HepG2 (cell line): ENCODE data around the gene PTPA. TPM values are rescaled to one million over a fixed set of nuclear protein-coding genes. Genes with fewer than 3 reads are reported as not detected.

Experiments used
- NCOA2 ChIP-seq: sonication (generic); formaldehyde crosslinking; IDR thresholded peaks from 2 replicates; pipeline ENCODE4 v1.8.0; 2022; ENCODE audit warnings: inconsistent platforms
- polyA plus RNA-seq, 8 experiments: library from polyadenylated mRNA; depleted of rRNA in 3 of 8; stranded (reverse) in 7 of 8; unstranded in 1 of 8; fragments of >200 nt; fragmentation: Illumina TruSeq in 4 of 8; extraction: Trizol in 4 of 8; gene quantifications; 2 replicates each; pipeline versions ENCODE4 v1.2.1 to v1.2.3, GENCODE V29; 2011 to 2016; ENCODE audit warnings: low read depth in 4 of 8, missing spikeins in 1 of 8, mixed read lengths in 1 of 8; ENCODE audit not compliant: insufficient read depth in 1 of 8
- total RNA-seq, 5 experiments: library from RNA; depleted of rRNA; stranded (reverse); fragments of >200 nt; fragmentation: Illumina TruSeq; extraction: Trizol; gene quantifications; 2 replicates each; pipeline ENCODE4 v1.2.3, GENCODE V29; 2016; ENCODE audit warnings: low read depth in 1 of 5
- TF ChIP-seq, protein P1 (sequence below): sonication (generic); formaldehyde crosslinking; IDR thresholded peaks from 2 replicates; pipeline ENCODE4 v1.4.0; 2020; ENCODE audit warnings: missing genetic modification reagents, mild to moderate bottlenecking, borderline replicate concordance
- TF ChIP-seq, protein P2 (sequence below): sonication (generic); formaldehyde crosslinking; conservative IDR thresholded peaks from 2 replicates; pipeline ENCODE4 v1.8.1; 2023; ENCODE audit warnings: missing genetic modification reagents
- TF ChIP-seq, protein P3 (sequence below): sonication (generic); formaldehyde crosslinking; IDR thresholded peaks from 2 replicates; pipeline ENCODE4 v1.4.0; 2020; ENCODE audit warnings: mild to moderate bottlenecking, missing genetic modification reagents

The PTPA gene
- total and polyA plus RNA-seq, 2 of the 13 experiments (the other 11 are each of a cell fraction or from before 2014, with no cell fraction given): 79.3 to 105 TPM

DNA sequence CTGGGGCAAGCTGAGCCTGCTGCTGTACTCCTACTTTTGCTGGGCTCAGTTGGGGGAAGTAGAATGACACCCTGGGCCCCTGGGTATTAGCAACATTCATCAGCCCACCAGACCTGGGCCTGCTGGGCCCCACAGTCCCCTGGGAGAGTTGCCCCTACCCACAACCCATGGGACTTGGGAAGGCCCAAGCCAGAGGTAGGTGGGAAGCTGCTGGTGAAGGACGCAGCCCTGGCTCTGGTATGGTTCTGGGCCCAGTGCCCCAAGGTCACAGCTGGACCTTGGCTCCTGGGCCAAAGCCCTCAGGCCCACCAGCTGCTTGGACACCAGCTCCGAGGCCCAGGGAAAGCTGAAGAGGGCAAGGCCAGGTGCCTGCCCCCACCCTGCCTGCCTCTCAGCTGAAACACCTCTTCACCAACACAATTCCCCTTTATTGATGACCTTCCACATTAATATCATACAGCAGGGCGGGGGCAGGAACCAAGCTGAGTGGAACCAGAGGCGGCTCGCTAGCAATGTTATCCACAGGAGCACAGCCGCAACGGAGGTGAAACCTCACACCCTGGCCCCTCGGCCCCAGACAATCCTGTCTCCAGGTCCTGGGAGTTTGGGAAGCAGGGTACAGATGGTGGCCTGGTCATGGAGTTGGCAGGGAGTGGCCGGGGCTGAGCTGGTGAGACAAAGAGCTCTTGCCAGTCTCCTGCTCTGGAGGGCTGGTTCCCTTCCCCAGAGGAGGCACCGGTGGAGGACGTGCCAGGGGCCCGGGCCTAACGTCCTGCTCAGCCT, 16.6 kb upstream of the PTPA start (continued):
- TF ChIP-seq, protein P1, sequence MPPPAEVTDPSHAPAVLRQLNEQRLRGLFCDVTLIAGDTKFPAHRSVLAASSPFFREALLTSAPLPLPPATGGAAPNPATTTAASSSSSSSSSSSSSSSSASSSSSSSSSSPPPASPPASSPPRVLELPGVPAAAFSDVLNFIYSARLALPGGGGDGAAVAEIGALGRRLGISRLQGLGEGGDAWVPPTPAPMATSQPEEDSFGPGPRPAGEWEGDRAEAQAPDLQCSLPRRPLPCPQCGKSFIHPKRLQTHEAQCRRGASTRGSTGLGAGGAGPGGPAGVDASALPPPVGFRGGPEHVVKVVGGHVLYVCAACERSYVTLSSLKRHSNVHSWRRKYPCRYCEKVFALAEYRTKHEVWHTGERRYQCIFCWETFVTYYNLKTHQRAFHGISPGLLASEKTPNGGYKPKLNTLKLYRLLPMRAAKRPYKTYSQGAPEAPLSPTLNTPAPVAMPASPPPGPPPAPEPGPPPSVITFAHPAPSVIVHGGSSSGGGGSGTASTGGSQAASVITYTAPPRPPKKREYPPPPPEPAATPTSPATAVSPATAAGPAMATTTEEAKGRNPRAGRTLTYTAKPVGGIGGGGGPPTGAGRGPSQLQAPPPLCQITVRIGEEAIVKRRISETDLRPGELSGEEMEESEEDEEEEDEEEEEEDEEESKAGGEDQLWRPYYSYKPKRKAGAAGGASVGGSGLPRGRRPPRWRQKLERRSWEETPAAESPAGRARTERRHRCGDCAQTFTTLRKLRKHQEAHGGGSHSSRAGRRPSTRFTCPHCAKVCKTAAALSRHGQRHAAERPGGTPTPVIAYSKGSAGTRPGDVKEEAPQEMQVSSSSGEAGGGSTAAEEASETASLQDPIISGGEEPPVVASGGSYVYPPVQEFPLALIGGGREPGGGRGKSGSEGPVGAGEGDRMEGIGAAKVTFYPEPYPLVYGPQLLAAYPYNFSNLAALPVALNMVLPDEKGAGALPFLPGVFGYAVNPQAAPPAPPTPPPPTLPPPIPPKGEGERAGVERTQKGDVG (CRISPR knock-in tag): 0 out of 2 replicates have a peak, but pooled peaks have one; percentile 26
- TF ChIP-seq, protein P2, sequence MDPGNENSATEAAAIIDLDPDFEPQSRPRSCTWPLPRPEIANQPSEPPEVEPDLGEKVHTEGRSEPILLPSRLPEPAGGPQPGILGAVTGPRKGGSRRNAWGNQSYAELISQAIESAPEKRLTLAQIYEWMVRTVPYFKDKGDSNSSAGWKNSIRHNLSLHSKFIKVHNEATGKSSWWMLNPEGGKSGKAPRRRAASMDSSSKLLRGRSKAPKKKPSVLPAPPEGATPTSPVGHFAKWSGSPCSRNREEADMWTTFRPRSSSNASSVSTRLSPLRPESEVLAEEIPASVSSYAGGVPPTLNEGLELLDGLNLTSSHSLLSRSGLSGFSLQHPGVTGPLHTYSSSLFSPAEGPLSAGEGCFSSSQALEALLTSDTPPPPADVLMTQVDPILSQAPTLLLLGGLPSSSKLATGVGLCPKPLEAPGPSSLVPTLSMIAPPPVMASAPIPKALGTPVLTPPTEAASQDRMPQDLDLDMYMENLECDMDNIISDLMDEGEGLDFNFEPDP (CRISPR knock-in tag): 0 out of 2 replicates have a peak, but pooled peaks have one; percentile 23
- TF ChIP-seq, protein P3, sequence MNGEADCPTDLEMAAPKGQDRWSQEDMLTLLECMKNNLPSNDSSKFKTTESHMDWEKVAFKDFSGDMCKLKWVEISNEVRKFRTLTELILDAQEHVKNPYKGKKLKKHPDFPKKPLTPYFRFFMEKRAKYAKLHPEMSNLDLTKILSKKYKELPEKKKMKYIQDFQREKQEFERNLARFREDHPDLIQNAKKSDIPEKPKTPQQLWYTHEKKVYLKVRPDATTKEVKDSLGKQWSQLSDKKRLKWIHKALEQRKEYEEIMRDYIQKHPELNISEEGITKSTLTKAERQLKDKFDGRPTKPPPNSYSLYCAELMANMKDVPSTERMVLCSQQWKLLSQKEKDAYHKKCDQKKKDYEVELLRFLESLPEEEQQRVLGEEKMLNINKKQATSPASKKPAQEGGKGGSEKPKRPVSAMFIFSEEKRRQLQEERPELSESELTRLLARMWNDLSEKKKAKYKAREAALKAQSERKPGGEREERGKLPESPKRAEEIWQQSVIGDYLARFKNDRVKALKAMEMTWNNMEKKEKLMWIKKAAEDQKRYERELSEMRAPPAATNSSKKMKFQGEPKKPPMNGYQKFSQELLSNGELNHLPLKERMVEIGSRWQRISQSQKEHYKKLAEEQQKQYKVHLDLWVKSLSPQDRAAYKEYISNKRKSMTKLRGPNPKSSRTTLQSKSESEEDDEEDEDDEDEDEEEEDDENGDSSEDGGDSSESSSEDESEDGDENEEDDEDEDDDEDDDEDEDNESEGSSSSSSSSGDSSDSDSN: peak; percentile 45
- TF ChIP-seq NCOA2 (CRISPR knock-in tag): no peak
- TF ChIP-seq, all 625 proteins: peak for 6
